Measurements from ENCODE around the gene POLR2F.

Gene POLR2F

GRCh38 chr22:37909766-37910165 is 43.7 kb upstream of the POLR2F start:
- H3K4me3 ChIP-seq (ENCODE audit: low read depth, low read length), result no peak overlapping the region
- TF ChIP-seq, protein P1, sequence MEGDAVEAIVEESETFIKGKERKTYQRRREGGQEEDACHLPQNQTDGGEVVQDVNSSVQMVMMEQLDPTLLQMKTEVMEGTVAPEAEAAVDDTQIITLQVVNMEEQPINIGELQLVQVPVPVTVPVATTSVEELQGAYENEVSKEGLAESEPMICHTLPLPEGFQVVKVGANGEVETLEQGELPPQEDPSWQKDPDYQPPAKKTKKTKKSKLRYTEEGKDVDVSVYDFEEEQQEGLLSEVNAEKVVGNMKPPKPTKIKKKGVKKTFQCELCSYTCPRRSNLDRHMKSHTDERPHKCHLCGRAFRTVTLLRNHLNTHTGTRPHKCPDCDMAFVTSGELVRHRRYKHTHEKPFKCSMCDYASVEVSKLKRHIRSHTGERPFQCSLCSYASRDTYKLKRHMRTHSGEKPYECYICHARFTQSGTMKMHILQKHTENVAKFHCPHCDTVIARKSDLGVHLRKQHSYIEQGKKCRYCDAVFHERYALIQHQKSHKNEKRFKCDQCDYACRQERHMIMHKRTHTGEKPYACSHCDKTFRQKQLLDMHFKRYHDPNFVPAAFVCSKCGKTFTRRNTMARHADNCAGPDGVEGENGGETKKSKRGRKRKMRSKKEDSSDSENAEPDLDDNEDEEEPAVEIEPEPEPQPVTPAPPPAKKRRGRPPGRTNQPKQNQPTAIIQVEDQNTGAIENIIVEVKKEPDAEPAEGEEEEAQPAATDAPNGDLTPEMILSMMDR (IDR thresholded peaks at IDR 0.05; ENCODE audit: low read depth, low read length, missing control alignments), result no peak
- in situ Hi-C loops (cut with HindIII; ENCODE audit: low sequenced_read_pairs), result no loop called here
- DNase-seq (ENCODE audit: low read depth), result no peak

GRCh38 chr22:37910890-37911672 is 42.4 kb upstream of the POLR2F start:
- TF ChIP-seq, protein P1 (IDR thresholded peaks at IDR 0.05; ENCODE audit: low read depth, low read length, missing control alignments), result no peak
- in situ Hi-C loops (cut with HindIII; ENCODE audit: low sequenced_read_pairs), result no loop called here
- no peak for DNase-seq (ENCODE audit: low read depth)
- H3K4me3 ChIP-seq (ENCODE audit: low read depth, low read length), result no peak overlapping the region

GRCh38 chr22:37911697-37912096 is 41.8 kb upstream of the POLR2F start:
- no peak for DNase-seq (ENCODE audit: low read depth)
- H3K4me3 ChIP-seq (ENCODE audit: low read depth, low read length), result no peak overlapping the region
- TF ChIP-seq, protein P1 (IDR thresholded peaks at IDR 0.05; ENCODE audit: low read depth, low read length, missing control alignments), result no peak
- in situ Hi-C loops (cut with HindIII; ENCODE audit: low sequenced_read_pairs), result no loop called here

DNA sequence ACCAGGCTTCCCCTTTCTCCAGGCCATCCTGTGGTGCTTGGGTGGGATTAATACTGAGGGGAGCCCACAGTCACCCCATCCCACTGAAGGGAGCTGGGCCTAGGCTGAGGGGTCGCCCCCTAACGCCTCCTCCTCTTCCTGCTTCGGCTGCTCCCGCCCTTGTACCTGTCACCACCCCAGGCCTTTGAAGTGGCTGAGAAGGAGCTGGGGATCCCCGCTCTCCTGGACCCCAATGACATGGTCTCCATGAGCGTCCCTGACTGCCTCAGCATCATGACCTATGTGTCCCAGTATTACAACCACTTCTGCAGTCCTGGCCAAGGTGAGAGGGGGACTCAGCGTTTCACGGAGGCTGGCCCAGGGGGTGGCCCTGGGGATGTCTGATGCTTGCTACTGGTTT is 41.3 kb upstream of the POLR2F start:
- no peak for DNase-seq (ENCODE audit: low read depth)
- TF ChIP-seq, protein P1 (IDR thresholded peaks at IDR 0.05; ENCODE audit: low read depth, low read length, missing control alignments), result no peak
- no peak overlapping the region for H3K4me3 ChIP-seq (ENCODE audit: low read depth, low read length)
- in situ Hi-C loops (cut with HindIII; ENCODE audit: low sequenced_read_pairs), result no loop called here

GRCh38 chr22:37913233-37913721 is 40.2 kb upstream of the POLR2F start:
- TF ChIP-seq, protein P1 (IDR thresholded peaks at IDR 0.05; ENCODE audit: low read depth, low read length, missing control alignments), result no peak
- in situ Hi-C loops (cut with HindIII; ENCODE audit: low sequenced_read_pairs), result no loop called here
- DNase-seq (ENCODE audit: low read depth), result no peak
- no peak overlapping the region for H3K4me3 ChIP-seq (ENCODE audit: low read depth, low read length)

- TF ChIP-seq, protein P1 (IDR thresholded peaks at IDR 0.05; ENCODE audit: low read depth, low read length, missing control alignments), result no peak
- in situ Hi-C loops (cut with HindIII; ENCODE audit: low sequenced_read_pairs), result no loop called here
- no peak for DNase-seq (ENCODE audit: low read depth)
- H3K4me3 ChIP-seq (ENCODE audit: low read depth, low read length), result no peak overlapping the region
Measured at GRCh38 chr22:37916311-37916710, 37.2 kb upstream of the POLR2F start.
